Testis (tissue), 3 donors: ENCODE data around the gene ANKS1B. TPM values are rescaled to one million over a fixed set of nuclear protein-coding genes. Genes with fewer than 3 reads are reported as not detected.

Experiments used
- DNase-seq: peaks from one replicate; pipeline ENCODE4 v3.0.0-alpha.2; 2019
- H3K27ac ChIP-seq, 2 donors: fragments of 200-600 bp; sonication (generic); one replicate each; pipeline ENCODE4 v1.5.1; 2019
- H3K27me3 ChIP-seq: fragments of 200-600 bp; sonication (generic); one replicate; pipeline ENCODE4 v1.5.1; 2019
- H3K36me3 ChIP-seq: fragments of 200-600 bp; sonication (generic); one replicate; pipeline ENCODE4 v1.5.1; 2017; ENCODE audit warnings: low read depth; ENCODE audit errors: missing control alignments
- H3K4me1 ChIP-seq: fragments of 200-600 bp; sonication (generic); one replicate; pipeline ENCODE4 v1.5.1; 2019
- H3K4me3 ChIP-seq, 2 donors: fragments of 200-600 bp; sonication (generic); one replicate each; pipeline ENCODE4 v1.5.1; 2017 to 2019
- H3K9me3 ChIP-seq: fragments of 200-600 bp; sonication (generic); one replicate; pipeline ENCODE4 v1.5.1; 2017
- CTCF ChIP-seq, 3 experiments: fragments of 450-650 bp in 2 of 3; fragments of 200-600 bp in 1 of 3; sonication (generic) in 1 of 3; IDR thresholded peaks; one replicate each; pipeline ENCODE4 v1.5.1; 2016 to 2019; ENCODE audit warnings: antibody characterized with exemption in 3 of 3, mild to moderate bottlenecking in 2 of 3, moderate library complexity in 1 of 3
- POLR2A ChIP-seq: fragments of 450-650 bp; IDR thresholded peaks from one replicate; pipeline ENCODE4 v1.6.1; 2017; ENCODE audit warnings: antibody characterized with exemption, mild to moderate bottlenecking, moderate library complexity
- WGBS, 2 donors: methylation state at CpG; one replicate each; pipeline ENCODE4 v1.1.5; 2018; 5-methylcytosine and 5-hydroxymethylcytosine counted together
- intact Hi-C: fragments of 100-400 bp; cut with DNase I; formaldehyde crosslinking; loops from one replicate; pipeline ENCODE4 v1.15.1; 2023; ENCODE audit warnings: low total_unique reads
- polyA plus RNA-seq: library from polyadenylated mRNA; stranded (reverse); fragments of 350-450 nt; fragmentation: Illumina TruSeq; extraction: RNeasy Lipid Tissue Mini Kit (QIAGEN cat#74804); gene quantifications from one replicate; pipeline ENCODE4 v1.2.3, GENCODE V29; 2014; ENCODE audit warnings: low read depth, low replicate concordance; ENCODE audit not compliant: insufficient read depth
- total RNA-seq, 2 donors: library from RNA; depleted of rRNA; stranded (reverse); fragments of >200 nt; gene quantifications; one replicate each; pipeline ENCODE4 v1.2.3, GENCODE V29; 2016

Gene ANKS1B
- total and polyA plus RNA-seq, 3 donors from 2014 or later = 26.8 to 58.2 (median 30.9) TPM

DNA sequence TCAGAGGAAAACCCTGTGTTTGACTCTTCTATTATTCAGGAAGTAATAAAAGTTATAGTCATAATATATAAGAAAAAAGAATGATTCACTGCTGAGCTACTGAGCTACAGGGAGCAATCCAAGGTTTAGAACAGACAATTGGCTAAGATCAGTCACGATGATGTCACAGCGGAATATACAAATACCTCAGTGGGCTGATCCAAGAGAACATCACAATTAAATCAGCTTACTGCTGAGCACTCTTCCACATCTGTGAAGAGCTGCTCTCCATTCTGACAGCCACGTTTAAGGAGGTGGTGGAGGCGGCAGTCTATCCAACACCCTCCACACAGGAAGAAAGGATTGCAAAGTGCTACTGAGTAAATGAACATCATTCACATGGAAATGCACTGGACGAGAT is 1068.6 kb downstream of the ANKS1B start:
- no peaks in the 10 kb centered on the region for H3K9me3 ChIP-seq
- DNase-seq = no peak
- intact Hi-C loops = no loop called here
- no peaks in the 10 kb centered on the region for H3K4me1 ChIP-seq
- TF ChIP-seq CTCF (IDR thresholded peaks at IDR 0.05) = no peak
- TF ChIP-seq POLR2A = no peak
- no peaks in the 10 kb centered on the region for H3K27me3 ChIP-seq
- H3K36me3 ChIP-seq = no peaks in the 10 kb centered on the region
- H3K27ac ChIP-seq = no peak overlapping the region
- 77 to 80% methylated on average over 5 of the region's 5 CpGs for WGBS, 2 donors
- H3K4me3 ChIP-seq = no peak overlapping the region

DNA sequence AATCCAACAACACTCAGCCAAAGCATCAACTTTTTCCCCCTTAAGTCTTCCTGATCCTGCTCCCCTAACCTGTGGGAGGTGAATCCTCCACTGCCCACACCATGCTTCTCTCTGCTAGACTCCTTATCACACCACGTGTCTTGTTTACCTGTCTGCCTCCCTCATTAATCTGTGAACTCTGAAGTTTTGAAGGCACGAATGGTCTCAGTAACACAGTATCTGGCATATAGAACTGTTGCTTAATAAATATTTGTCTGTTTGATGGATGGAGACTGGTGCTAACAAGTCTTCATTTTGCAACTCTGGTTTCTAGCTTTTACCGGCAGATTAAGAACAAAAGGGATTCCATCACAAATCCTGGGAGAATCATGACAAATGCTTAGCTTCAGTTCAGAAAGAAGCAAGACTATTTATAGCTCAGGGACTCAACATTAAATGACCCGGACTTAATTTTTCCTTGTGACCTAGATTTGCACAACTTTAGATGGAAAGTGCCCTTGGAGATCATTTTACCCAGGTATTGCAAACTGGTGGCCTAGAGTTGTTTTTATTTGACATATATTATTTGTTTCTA is 1072.2 kb downstream of the ANKS1B start:
- WGBS, 2 donors = 46 to 50% methylated on average over 4 of the region's 4 CpGs
- intact Hi-C loops = no loop called here
- no peak for TF ChIP-seq POLR2A
- no peak for TF ChIP-seq CTCF (IDR thresholded peaks at IDR 0.05)
- Histone ChIP-seq H3K27ac (no peak overlapping the region), H3K36me3 (no peaks in the 10 kb centered on the region), H3K27me3 (no peaks in the 10 kb centered on the region), H3K4me3 (no peak overlapping the region), H3K9me3 (no peaks in the 10 kb centered on the region), H3K4me1 (no peaks in the 10 kb centered on the region)
- no peak for DNase-seq

DNA sequence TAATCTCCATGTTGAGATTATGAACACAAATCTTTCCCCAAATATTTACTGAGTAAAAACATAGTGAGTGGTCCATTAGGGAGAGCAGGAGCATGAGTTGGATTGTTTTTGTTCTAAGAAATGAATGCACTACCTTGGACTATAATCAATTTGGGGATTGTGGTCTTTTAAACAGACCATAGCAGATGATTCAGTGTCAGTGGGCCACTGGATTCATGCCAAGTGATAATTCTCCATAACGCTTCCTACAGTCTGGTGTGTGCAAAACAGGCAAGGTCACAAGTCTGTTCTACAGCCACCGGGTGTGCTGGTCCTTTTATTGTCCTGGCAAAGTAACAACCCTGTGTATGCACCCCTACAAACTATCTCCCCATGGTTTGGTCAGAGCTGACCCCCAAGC is 1073.3 kb downstream of the ANKS1B start:
- intact Hi-C loops = no loop called here
- Histone ChIP-seq H3K27ac (no peak overlapping the region), H3K9me3 (no peaks in the 10 kb centered on the region), H3K4me3 (no peak overlapping the region), H3K36me3 (no peaks in the 10 kb centered on the region), H3K4me1 (no peaks in the 10 kb centered on the region), H3K27me3 (no peaks in the 10 kb centered on the region)
- no peak for DNase-seq
- no peak for TF ChIP-seq POLR2A
- TF ChIP-seq CTCF (IDR thresholded peaks at IDR 0.05) = no peak
- WGBS, 2 donors = 38 to 53% methylated on average over 2 of the region's 2 CpGs

- TF ChIP-seq POLR2A = no peak
- no peak for TF ChIP-seq CTCF (IDR thresholded peaks at IDR 0.05)
- intact Hi-C loops = no loop called here
- no peak for DNase-seq
- Histone ChIP-seq H3K9me3 (no peaks in the 10 kb centered on the region), H3K27ac (no peak overlapping the region), H3K36me3 (no peaks in the 10 kb centered on the region), H3K4me3 (no peak overlapping the region), H3K27me3 (no peaks in the 10 kb centered on the region), H3K4me1 (no peaks in the 10 kb centered on the region)
- WGBS, 2 donors = 44 to 63% methylated on average over 2 of the region's 2 CpGs
These were observed 1075.0 kb downstream of the ANKS1B start for GRCh38 chr12:98909746-98910145.

GRCh38 chr12:98908866-98909265 is 1075.9 kb downstream of the ANKS1B start:
- 80 to 85% methylated on average over 6 of the region's 6 CpGs for WGBS, 2 donors
- no peak for DNase-seq
- intact Hi-C loops = no loop called here
- H3K36me3 ChIP-seq = no peaks in the 10 kb centered on the region
- TF ChIP-seq CTCF (IDR thresholded peaks at IDR 0.05) (no peak), POLR2A (no peak)
- no peaks in the 10 kb centered on the region for H3K27me3 ChIP-seq
- no peaks in the 10 kb centered on the region for H3K4me1 ChIP-seq
- H3K9me3 ChIP-seq = no peaks in the 10 kb centered on the region
- H3K27ac ChIP-seq = no peak overlapping the region
- no peak overlapping the region for H3K4me3 ChIP-seq
